ENCODE data around the gene CATSPER3.

- TF ChIP-seq CTCF (conservative IDR thresholded peaks at IDR 0.05; ENCODE audit: low read depth, low read length) = no peak
- no peak for TF ChIP-seq EZH2phosphoT487 (IDR thresholded peaks at IDR 0.05; ENCODE audit: borderline replicate concordance, low read length)
- TF ChIP-seq EZH2 (IDR thresholded peaks at IDR 0.05; ENCODE audit: low read length, unreplicated experiment) = no peak
These were observed 39.6 kb downstream of the CATSPER3 start for GRCh38 chr5:135007305-135007704.

Data from PC-3 (cell line).